ENCODE measurements around the gene SLC15A1.

DNA sequence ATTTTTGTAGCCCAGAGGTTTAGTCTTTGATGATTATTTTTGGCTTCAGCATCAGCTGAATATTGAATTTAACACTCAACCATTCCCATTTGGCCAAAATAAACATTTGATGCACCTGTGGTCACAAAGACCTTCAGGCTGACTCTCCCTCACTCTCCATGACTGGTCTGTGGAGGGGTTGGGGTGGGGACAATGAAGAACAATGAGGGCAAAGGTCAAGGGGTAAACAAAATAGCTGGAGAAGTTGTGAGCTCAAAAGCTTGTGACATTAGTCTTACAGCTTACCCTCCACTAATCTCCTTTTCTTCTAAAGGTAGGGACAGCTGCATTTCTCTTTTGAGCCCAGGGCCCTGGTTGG is 86.9 kb downstream of the SLC15A1 start:
- TF ChIP-seq, protein P1, sequence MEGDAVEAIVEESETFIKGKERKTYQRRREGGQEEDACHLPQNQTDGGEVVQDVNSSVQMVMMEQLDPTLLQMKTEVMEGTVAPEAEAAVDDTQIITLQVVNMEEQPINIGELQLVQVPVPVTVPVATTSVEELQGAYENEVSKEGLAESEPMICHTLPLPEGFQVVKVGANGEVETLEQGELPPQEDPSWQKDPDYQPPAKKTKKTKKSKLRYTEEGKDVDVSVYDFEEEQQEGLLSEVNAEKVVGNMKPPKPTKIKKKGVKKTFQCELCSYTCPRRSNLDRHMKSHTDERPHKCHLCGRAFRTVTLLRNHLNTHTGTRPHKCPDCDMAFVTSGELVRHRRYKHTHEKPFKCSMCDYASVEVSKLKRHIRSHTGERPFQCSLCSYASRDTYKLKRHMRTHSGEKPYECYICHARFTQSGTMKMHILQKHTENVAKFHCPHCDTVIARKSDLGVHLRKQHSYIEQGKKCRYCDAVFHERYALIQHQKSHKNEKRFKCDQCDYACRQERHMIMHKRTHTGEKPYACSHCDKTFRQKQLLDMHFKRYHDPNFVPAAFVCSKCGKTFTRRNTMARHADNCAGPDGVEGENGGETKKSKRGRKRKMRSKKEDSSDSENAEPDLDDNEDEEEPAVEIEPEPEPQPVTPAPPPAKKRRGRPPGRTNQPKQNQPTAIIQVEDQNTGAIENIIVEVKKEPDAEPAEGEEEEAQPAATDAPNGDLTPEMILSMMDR (IDR thresholded peaks at IDR 0.05) = no peak
- TF ChIP-seq POLR2A (IDR thresholded peaks at IDR 0.05) = no peak

Measured in uterus (tissue), 2 donors.